Measurements from ENCODE around the gene SPOCK1. TPM values are rescaled to one million over a fixed set of nuclear protein-coding genes. Genes with fewer than 3 reads are reported as not detected.

Gene SPOCK1
- total and polyA plus RNA-seq, 2 experiments from 2014 or later: 268 to 471 TPM

- H3K4me1 ChIP-seq (ENCODE audit: insufficient read depth): 0 out of 2 replicates have a peak, but pooled peaks cover 8% of the 10 kb centered on the region
- no peak overlapping the region for H3K4me2 ChIP-seq (ENCODE audit: unreplicated experiment)
- peaks cover 87% of the 10 kb centered on the region for H3K79me2 ChIP-seq (ENCODE audit: insufficient read depth)
- WGBS, 2 experiments (ENCODE audit: low coverage in 1 of 2, low lambda C conversion rate in 2 of 2, missing lambda C conversion rate in 2 of 2): 96 to 98% methylated on average over 3 of the region's 3 CpGs
- 0 out of 2 replicates have a peak, but pooled peaks cover 2% of the 10 kb centered on the region for H3F3A ChIP-seq (ENCODE audit: insufficient read depth)
- no peak overlapping the region for H3K9ac ChIP-seq
- DNase-seq: no peak
- no peak overlapping the region for H3K4me3 ChIP-seq
- H2AFZ ChIP-seq: no peak overlapping the region
- TF ChIP-seq EZH2 (IDR thresholded peaks at IDR 0.05; ENCODE audit: insufficient read depth, poor library complexity, severe bottlenecking) (no peak), EZH2phosphoT487 (IDR thresholded peaks at IDR 0.05; ENCODE audit: insufficient read depth, low read depth) (no peak)
- H3K9me2 ChIP-seq (ENCODE audit: insufficient read depth): no peaks in the 10 kb centered on the region
- in situ Hi-C loops (cut with MboI): no loop called here
- no peaks in the 10 kb centered on the region for H3K9me3 ChIP-seq (ENCODE audit: low read depth)
- no peaks in the 10 kb centered on the region for H3K27me3 ChIP-seq (replicated peaks; ENCODE audit: insufficient read depth)
- H3K27ac ChIP-seq: no peak overlapping the region
- no peaks in the 10 kb centered on the region for H3K36me3 ChIP-seq (ENCODE audit: low read depth)
- peaks cover 6% of the 10 kb centered on the region; the same call in 1 of the 2 replicates for H4K20me1 ChIP-seq (ENCODE audit: insufficient read depth)
Observed at GRCh38 chr5:137290373-137290772, 208.8 kb downstream of the SPOCK1 start.

DNA sequence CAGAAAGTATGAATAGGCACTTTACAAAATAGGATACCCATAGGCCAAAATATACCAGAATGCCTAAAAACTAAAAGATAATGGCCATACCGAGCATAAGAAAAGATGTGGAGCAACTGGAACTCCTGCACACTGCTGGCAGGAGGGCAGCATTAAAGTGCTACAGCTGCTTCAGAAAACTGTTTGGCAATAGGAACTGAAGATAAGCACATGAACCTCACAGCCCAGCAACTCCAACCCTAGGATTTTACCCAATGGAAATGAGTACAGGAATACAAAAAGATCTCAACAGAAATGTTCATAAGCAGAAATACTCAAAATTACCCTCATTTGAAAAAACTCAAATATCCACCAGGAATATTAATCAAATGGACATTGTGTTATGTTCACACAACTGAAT lies 209.3 kb downstream of the SPOCK1 start:
- H3K36me3 ChIP-seq (ENCODE audit: low read depth): no peaks in the 10 kb centered on the region
- no peaks in the 10 kb centered on the region for H3K9me3 ChIP-seq (ENCODE audit: low read depth)
- peaks cover 87% of the 10 kb centered on the region for H3K79me2 ChIP-seq (ENCODE audit: insufficient read depth)
- 81 to 95% methylated on average over 1 of the region's 1 CpG for WGBS, 2 experiments (ENCODE audit: low coverage in 1 of 2, low lambda C conversion rate in 2 of 2, missing lambda C conversion rate in 2 of 2)
- no peak overlapping the region for H3K9ac ChIP-seq
- in situ Hi-C loops (cut with MboI): no loop called here
- H3K4me1 ChIP-seq (ENCODE audit: insufficient read depth): 0 out of 2 replicates have a peak, but pooled peaks cover 9% of the 10 kb centered on the region
- H3F3A ChIP-seq (ENCODE audit: insufficient read depth): 0 out of 2 replicates have a peak, but pooled peaks cover 4% of the 10 kb centered on the region
- H3K27me3 ChIP-seq (replicated peaks; ENCODE audit: insufficient read depth): no peaks in the 10 kb centered on the region
- no peak overlapping the region for H3K4me3 ChIP-seq
- TF ChIP-seq EZH2 (IDR thresholded peaks at IDR 0.05; ENCODE audit: insufficient read depth, poor library complexity, severe bottlenecking) (no peak), EZH2phosphoT487 (IDR thresholded peaks at IDR 0.05; ENCODE audit: insufficient read depth, low read depth) (no peak)
- no peak overlapping the region for H3K27ac ChIP-seq
- no peak for DNase-seq
- no peak overlapping the region for H3K4me2 ChIP-seq (ENCODE audit: unreplicated experiment)
- H3K9me2 ChIP-seq (ENCODE audit: insufficient read depth): no peaks in the 10 kb centered on the region
- peaks cover 6% of the 10 kb centered on the region; the same call in 1 of the 2 replicates for H4K20me1 ChIP-seq (ENCODE audit: insufficient read depth)
- no peak overlapping the region for H2AFZ ChIP-seq

GRCh38 chr5:137287569-137287968 lies 211.6 kb downstream of the SPOCK1 start:
- peaks cover 92% of the 10 kb centered on the region for H3K79me2 ChIP-seq (ENCODE audit: insufficient read depth)
- WGBS, 2 experiments (ENCODE audit: low coverage in 1 of 2, low lambda C conversion rate in 2 of 2, missing lambda C conversion rate in 2 of 2): 94 to 98% methylated on average over 2 of the region's 2 CpGs
- in situ Hi-C loops (cut with MboI): no loop called here
- no peaks in the 10 kb centered on the region for H3K9me3 ChIP-seq (ENCODE audit: low read depth)
- no peak overlapping the region for H2AFZ ChIP-seq
- no peak overlapping the region for H3K27ac ChIP-seq
- no peaks in the 10 kb centered on the region for H3K9me2 ChIP-seq (ENCODE audit: insufficient read depth)
- H3K27me3 ChIP-seq (replicated peaks; ENCODE audit: insufficient read depth): no peaks in the 10 kb centered on the region
- H4K20me1 ChIP-seq (ENCODE audit: insufficient read depth): peaks cover 6% of the 10 kb centered on the region; the same call in 1 of the 2 replicates
- no peak for DNase-seq
- 0 out of 2 replicates have a peak, but pooled peaks cover 4% of the 10 kb centered on the region for H3F3A ChIP-seq (ENCODE audit: insufficient read depth)
- 0 out of 2 replicates have a peak, but pooled peaks cover 9% of the 10 kb centered on the region for H3K4me1 ChIP-seq (ENCODE audit: insufficient read depth)
- no peaks in the 10 kb centered on the region for H3K36me3 ChIP-seq (ENCODE audit: low read depth)
- no peak overlapping the region for H3K4me2 ChIP-seq (ENCODE audit: unreplicated experiment)
- no peak for TF ChIP-seq EZH2 (IDR thresholded peaks at IDR 0.05; ENCODE audit: insufficient read depth, poor library complexity, severe bottlenecking)
- TF ChIP-seq EZH2phosphoT487 (IDR thresholded peaks at IDR 0.05; ENCODE audit: insufficient read depth, low read depth): no peak
- no peak overlapping the region for H3K9ac ChIP-seq
- no peak overlapping the region for H3K4me3 ChIP-seq

GRCh38 chr5:137286025-137286610 lies 213.0 kb downstream of the SPOCK1 start:
- Histone ChIP-seq H3F3A (ENCODE audit: insufficient read depth) (0 out of 2 replicates have a peak, but pooled peaks cover 4% of the 10 kb centered on the region), H3K4me3 (no peak overlapping the region), H3K79me2 (ENCODE audit: insufficient read depth) (peaks cover 97% of the 10 kb centered on the region), H3K4me1 (ENCODE audit: insufficient read depth) (0 out of 2 replicates have a peak, but pooled peaks cover 9% of the 10 kb centered on the region), H3K27me3 (replicated peaks; ENCODE audit: insufficient read depth) (no peaks in the 10 kb centered on the region), H2AFZ (no peak overlapping the region), H3K27ac (no peak overlapping the region), H3K36me3 (ENCODE audit: low read depth) (no peaks in the 10 kb centered on the region), H3K9me2 (ENCODE audit: insufficient read depth) (no peaks in the 10 kb centered on the region), H3K9ac (no peak overlapping the region), H3K9me3 (ENCODE audit: low read depth) (no peaks in the 10 kb centered on the region), H4K20me1 (ENCODE audit: insufficient read depth) (peaks cover 6% of the 10 kb centered on the region; the same call in 1 of the 2 replicates), H3K4me2 (ENCODE audit: unreplicated experiment) (no peak overlapping the region)
- TF ChIP-seq EZH2 (IDR thresholded peaks at IDR 0.05; ENCODE audit: insufficient read depth, poor library complexity, severe bottlenecking) (no peak), EZH2phosphoT487 (IDR thresholded peaks at IDR 0.05; ENCODE audit: insufficient read depth, low read depth) (no peak)
- in situ Hi-C loops (cut with MboI): no loop called here
- 67 to 70% methylated on average over 4 of the region's 4 CpGs for WGBS, 2 experiments (ENCODE audit: low coverage in 1 of 2, low lambda C conversion rate in 2 of 2, missing lambda C conversion rate in 2 of 2)
- DNase-seq: peak; percentile 38
